H9 (cell line): ENCODE data around the gene ZNF407. TPM values are rescaled to one million over a fixed set of nuclear protein-coding genes. Genes with fewer than 3 reads are reported as not detected.
A peak's percentile ranks its signal among the peaks of the same experiment; 100 is the strongest.

Experiments
- DNase-seq: peaks from one replicate; pipeline ENCODE4 v3.0.0-alpha.2; 2017
- H2AFZ ChIP-seq: one replicate; pipeline ENCODE4 v1.6.1; 2013; ENCODE audit warnings: mild to moderate bottlenecking, low read length, control low read depth, moderate library complexity
- H2AK5ac ChIP-seq: 2 replicates; pipeline ENCODE4 v1.6.1; 2013; ENCODE audit warnings: low read length, control low read depth, mixed read lengths; ENCODE audit not compliant: insufficient read length
- H2BK120ac ChIP-seq: one replicate; pipeline ENCODE4 v1.6.1; 2013; ENCODE audit warnings: low read depth, mild to moderate bottlenecking, low read length, control low read depth, inconsistent platforms; ENCODE audit not compliant: poor library complexity, severe bottlenecking
- H2BK12ac ChIP-seq: 2 replicates; pipeline ENCODE4 v1.6.1; 2013; ENCODE audit warnings: low read length, control low read depth, mixed read lengths, low read depth; ENCODE audit not compliant: insufficient read length
- H2BK15ac ChIP-seq: 2 replicates; pipeline ENCODE4 v1.6.1; 2013; ENCODE audit warnings: low read depth, low read length, control low read depth
- H2BK20ac ChIP-seq: one replicate; pipeline ENCODE4 v1.6.1; 2013; ENCODE audit warnings: low read depth, mild to moderate bottlenecking, low read length, control low read depth, inconsistent platforms; ENCODE audit not compliant: poor library complexity, severe bottlenecking
- H2BK5ac ChIP-seq: 2 replicates; pipeline ENCODE4 v1.6.1; 2013; ENCODE audit warnings: low read length, control low read depth, mixed read lengths; ENCODE audit not compliant: insufficient read length
- H3K14ac ChIP-seq: 2 replicates; pipeline ENCODE4 v1.6.1; 2013; ENCODE audit warnings: low read length, control low read depth; ENCODE audit not compliant: insufficient read depth
- H3K18ac ChIP-seq: 2 replicates; pipeline ENCODE4 v1.6.1; 2013; ENCODE audit warnings: low read depth, mild to moderate bottlenecking, mixed read lengths, low read length, control low read depth; ENCODE audit not compliant: insufficient read length
- H3K23ac ChIP-seq: 2 replicates; pipeline ENCODE4 v1.6.1; 2013; ENCODE audit warnings: low read length, control low read depth, mixed read lengths, low read depth; ENCODE audit not compliant: insufficient read length
- H3K23me2 ChIP-seq: 2 replicates; pipeline ENCODE4 v1.6.1; 2013; ENCODE audit warnings: low read depth, mild to moderate bottlenecking, mixed read lengths, low read length, control low read depth; ENCODE audit not compliant: insufficient read length, poor library complexity, severe bottlenecking
- H3K27ac ChIP-seq: 2 replicates; pipeline ENCODE4 v1.5.1; 2013; ENCODE audit warnings: low read length, control low read depth, mixed read lengths, low read depth; ENCODE audit not compliant: insufficient read length
- H3K27me3 ChIP-seq: 2 replicates; pipeline ENCODE4 v1.6.1; 2013; ENCODE audit warnings: low read length, control low read depth, inconsistent platforms; ENCODE audit not compliant: insufficient read depth
- H3K4ac ChIP-seq: 2 replicates; pipeline ENCODE4 v1.6.1; 2013; ENCODE audit warnings: low read depth, mild to moderate bottlenecking, control low read depth, inconsistent platforms, low read length, moderate library complexity
- H3K4me1 ChIP-seq: 2 replicates; pipeline ENCODE4 v1.6.1; 2013; ENCODE audit warnings: low read length, control low read depth, inconsistent platforms; ENCODE audit not compliant: insufficient read depth
- H3K4me2 ChIP-seq: 2 replicates; pipeline ENCODE4 v1.6.1; 2013; ENCODE audit warnings: low read length, control low read depth, mixed read lengths; ENCODE audit not compliant: insufficient read length, insufficient read depth
- H3K56ac ChIP-seq: 2 replicates; pipeline ENCODE4 v1.6.1; 2013; ENCODE audit warnings: low read depth, mild to moderate bottlenecking, mixed read lengths, low read length, control low read depth; ENCODE audit not compliant: insufficient read length
- H3K79me1 ChIP-seq: 2 replicates; pipeline ENCODE4 v1.6.1; 2013; ENCODE audit warnings: low read depth, mild to moderate bottlenecking, moderate library complexity, low read length, control low read depth, inconsistent platforms; ENCODE audit not compliant: insufficient read depth, poor library complexity, severe bottlenecking
- H3K79me2 ChIP-seq: 2 replicates; pipeline ENCODE4 v1.6.1; 2013; ENCODE audit warnings: low read length, control low read depth, inconsistent platforms; ENCODE audit not compliant: insufficient read depth
- H3K9ac ChIP-seq: 2 replicates; pipeline ENCODE4 v1.6.1; 2013; ENCODE audit warnings: low read length, control low read depth, mixed read lengths; ENCODE audit not compliant: insufficient read length; ENCODE audit errors: extremely low read depth
- H3K9me3 ChIP-seq: one replicate; pipeline ENCODE4 v1.6.1; 2013; ENCODE audit warnings: low read depth, low read length, inconsistent platforms; ENCODE audit not compliant: control insufficient read depth
- H3T11ph ChIP-seq: one replicate; pipeline ENCODE4 v1.6.1; 2013; ENCODE audit warnings: mild to moderate bottlenecking, low read length, control low read depth, inconsistent platforms
- H4K20me1 ChIP-seq: one replicate; pipeline ENCODE4 v1.6.1; 2013; ENCODE audit not compliant: control insufficient read depth, insufficient read length, insufficient read depth
- H4K5ac ChIP-seq: 2 replicates; pipeline ENCODE4 v1.6.1; 2013; ENCODE audit warnings: low read depth, mild to moderate bottlenecking, mixed read lengths, low read length, control low read depth; ENCODE audit not compliant: insufficient read length
- H4K8ac ChIP-seq: replicated peaks from 2 replicates; pipeline ENCODE4 v1.6.1; 2013; ENCODE audit warnings: low read length, control low read depth, mixed read lengths, low read depth; ENCODE audit not compliant: insufficient read length
- H4K91ac ChIP-seq: 2 replicates; pipeline ENCODE4 v1.6.1; 2013; ENCODE audit warnings: low read depth, mild to moderate bottlenecking, moderate library complexity, mixed read lengths, low read length, control low read depth; ENCODE audit not compliant: insufficient read length
- H3K27ac Mint-ChIP-seq, 3 experiments: 2 replicates in 2 of 3; 3 replicates in 1 of 3; pipeline ENCODE4 v1.8.0; 2020 to 2021; ENCODE audit warnings: mixed read lengths in 3 of 3, mild to moderate bottlenecking in 1 of 3, moderate library complexity in 1 of 3
- H3K27me3 Mint-ChIP-seq: 2 replicates; pipeline ENCODE4 v1.8.0; 2021; ENCODE audit warnings: low read depth, mild to moderate bottlenecking, moderate library complexity, mixed read lengths
- H3K36me3 Mint-ChIP-seq, 3 experiments: 2 replicates in 2 of 3; 3 replicates in 1 of 3; pipeline ENCODE4 v1.8.0; 2020 to 2021; ENCODE audit warnings: low read depth in 3 of 3, mixed read lengths in 3 of 3; ENCODE audit not compliant: insufficient read depth in 1 of 3
- H3K4me1 Mint-ChIP-seq, 2 experiments: 2 replicates each; pipeline ENCODE4 v1.8.0; 2020; ENCODE audit warnings: mixed read lengths in 2 of 2
- H3K4me3 Mint-ChIP-seq, 2 experiments: 2 replicates in 1 of 2; 3 replicates in 1 of 2; pipeline ENCODE4 v1.8.0; 2020 to 2021; ENCODE audit warnings: mild to moderate bottlenecking in 2 of 2, mixed read lengths in 2 of 2, moderate library complexity in 1 of 2
- H3K9me3 Mint-ChIP-seq, 2 experiments: 2 replicates in 1 of 2; 3 replicates in 1 of 2; pipeline ENCODE4 v1.8.0; 2020; ENCODE audit warnings: mild to moderate bottlenecking in 2 of 2, mixed read lengths in 2 of 2, moderate library complexity in 1 of 2
- WGBS: extraction: QIAGEN DNeasy Blood & Tissue Kit; methylation state at CpG from one replicate; pipeline ENCODE4 v1.1.7; 2013; ENCODE audit warnings: missing lambda C conversion rate, low lambda C conversion rate, mixed read lengths; ENCODE audit not compliant: insufficient read length; ENCODE audit errors: extremely low coverage; 5-methylcytosine and 5-hydroxymethylcytosine counted together
- total RNA-seq: library from RNA; stranded (reverse); gene quantifications from 2 replicates; pipeline ENCODE4 v1.2.1, GENCODE V29; 2021
- TF ChIP-seq, protein P1 (sequence below): fragments of 200-600 bp; sonication (generic); conservative IDR thresholded peaks from 3 replicates; pipeline ENCODE4 v1.8.0; 2021; ENCODE audit warnings: antibody characterized with exemption, mild to moderate bottlenecking

The ZNF407 gene
- total RNA-seq, 1 experiment from 2014 or later = 8.7 TPM

DNA sequence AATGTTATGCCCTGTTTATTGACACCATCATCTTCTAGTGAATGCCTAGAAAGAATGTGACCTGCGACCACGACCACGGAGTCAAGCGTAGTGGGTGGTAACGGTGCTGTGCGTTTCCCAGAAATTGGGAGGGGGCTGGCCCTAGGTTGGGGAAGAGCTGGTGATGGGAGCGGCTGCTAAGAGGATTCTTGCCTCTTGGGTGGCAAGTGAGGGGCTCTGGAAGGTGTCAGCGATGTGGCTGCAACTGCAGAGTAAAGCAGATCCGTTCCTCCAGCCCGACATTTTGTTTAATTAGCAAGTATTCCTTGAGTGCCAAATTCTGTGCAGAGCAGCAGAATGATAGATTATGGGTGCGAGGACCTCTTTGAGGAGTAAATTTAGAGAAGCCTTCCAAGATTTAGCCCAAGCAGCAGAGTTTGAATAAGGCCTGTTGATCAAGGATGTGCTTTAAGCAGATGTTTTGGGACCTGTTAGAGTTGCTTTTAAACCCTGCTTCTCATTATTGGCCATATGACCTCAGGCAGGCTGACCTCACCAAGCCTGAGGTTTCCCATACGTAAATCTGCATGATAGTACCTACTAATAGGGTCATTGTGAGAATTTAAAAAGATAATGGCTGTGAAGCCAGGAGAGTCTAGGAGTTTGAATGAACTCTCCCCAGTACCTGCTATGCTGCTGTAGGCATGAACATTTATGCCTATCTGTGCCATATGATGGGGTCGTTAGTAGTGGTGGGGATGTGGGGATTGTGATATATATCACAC is 323.6 kb downstream of the ZNF407 start:
- Mint-ChIP-seq H3K9me3 (no peaks in the 10 kb centered on the region), H3K4me1 (peaks cover 36 to 51% of the 10 kb centered on the region in 2 experiments), H3K36me3 (no peaks in the 10 kb centered on the region), H3K27me3 (no peaks in the 10 kb centered on the region), H3K27ac (peak overlapping the region; percentile 90 to 96 (median 94)), H3K4me3 (peak overlapping the region; percentile 2 to 61; a peak in 3 of 5 replicates)
- Histone ChIP-seq H3K23me2 (no peaks in the 10 kb centered on the region), H4K8ac (no peak overlapping the region), H3K27me3 (no peaks in the 10 kb centered on the region), H3K23ac (no peak overlapping the region), H3K4me2 (peak overlapping the region; percentile 25), H3K27ac (no peak overlapping the region), H2BK120ac (no peak overlapping the region), H4K91ac (no peak overlapping the region), H2BK15ac (no peak overlapping the region), H2BK12ac (no peak overlapping the region), H3K9me3 (no peaks in the 10 kb centered on the region), H3K79me1 (no peaks in the 10 kb centered on the region), H3K4me1 (peaks cover 11% of the 10 kb centered on the region), H3K56ac (no peak overlapping the region), H3T11ph (no peak overlapping the region), H4K20me1 (no peaks in the 10 kb centered on the region), H2BK20ac (no peak overlapping the region), H4K5ac (no peak overlapping the region), H2AK5ac (no peak overlapping the region), H3K14ac (peak overlapping the region; percentile 44; the same call in 1 of the 2 replicates), H3K18ac (no peak overlapping the region), H2AFZ (no peak overlapping the region), H2BK5ac (no peak overlapping the region), H3K9ac (no peak overlapping the region), H3K79me2 (no peaks in the 10 kb centered on the region), H3K4ac (no peak overlapping the region)
- peak; percentile 52 for DNase-seq
- TF ChIP-seq, protein P1, sequence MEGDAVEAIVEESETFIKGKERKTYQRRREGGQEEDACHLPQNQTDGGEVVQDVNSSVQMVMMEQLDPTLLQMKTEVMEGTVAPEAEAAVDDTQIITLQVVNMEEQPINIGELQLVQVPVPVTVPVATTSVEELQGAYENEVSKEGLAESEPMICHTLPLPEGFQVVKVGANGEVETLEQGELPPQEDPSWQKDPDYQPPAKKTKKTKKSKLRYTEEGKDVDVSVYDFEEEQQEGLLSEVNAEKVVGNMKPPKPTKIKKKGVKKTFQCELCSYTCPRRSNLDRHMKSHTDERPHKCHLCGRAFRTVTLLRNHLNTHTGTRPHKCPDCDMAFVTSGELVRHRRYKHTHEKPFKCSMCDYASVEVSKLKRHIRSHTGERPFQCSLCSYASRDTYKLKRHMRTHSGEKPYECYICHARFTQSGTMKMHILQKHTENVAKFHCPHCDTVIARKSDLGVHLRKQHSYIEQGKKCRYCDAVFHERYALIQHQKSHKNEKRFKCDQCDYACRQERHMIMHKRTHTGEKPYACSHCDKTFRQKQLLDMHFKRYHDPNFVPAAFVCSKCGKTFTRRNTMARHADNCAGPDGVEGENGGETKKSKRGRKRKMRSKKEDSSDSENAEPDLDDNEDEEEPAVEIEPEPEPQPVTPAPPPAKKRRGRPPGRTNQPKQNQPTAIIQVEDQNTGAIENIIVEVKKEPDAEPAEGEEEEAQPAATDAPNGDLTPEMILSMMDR = no peak
- WGBS = no CpG with 5 or more reads among the region's 13 CpGs
